ENCODE measurements around the gene SV2B. TPM values are rescaled to one million over a fixed set of nuclear protein-coding genes. Genes with fewer than 3 reads are reported as not detected.

SV2B gene
- total RNA-seq, 1 donor from 2014 or later = not detected

GRCh38 chr15:91318516-91318915 is 218.5 kb downstream of the SV2B start:
- Histone ChIP-seq H3K9me3 (ENCODE audit: insufficient read depth, low read depth, low read length) (no peaks in the 10 kb centered on the region), H3K4me3 (ENCODE audit: insufficient read depth, low read depth, low read length) (no peak overlapping the region), H2AFZ (ENCODE audit: low read depth, low read length) (no peak overlapping the region), H3K9ac (ENCODE audit: low read length) (no peak overlapping the region), H3K79me2 (ENCODE audit: insufficient read depth, low read length) (no peaks in the 10 kb centered on the region), H3K36me3 (ENCODE audit: insufficient read depth, low read length) (no peaks in the 10 kb centered on the region), H3K27me3 (ENCODE audit: insufficient read depth, low read length) (no peaks in the 10 kb centered on the region), H3K4me2 (ENCODE audit: low read length) (no peak overlapping the region), H4K20me1 (ENCODE audit: insufficient read depth, low read length) (no peaks in the 10 kb centered on the region), H3K4me1 (ENCODE audit: insufficient read depth, low read length) (no peaks in the 10 kb centered on the region), H3K27ac (ENCODE audit: low read depth, low read length) (no peak overlapping the region)
- Mint-ChIP-seq H3K27me3 (ENCODE audit: low read depth, unreplicated experiment) (peaks cover 2% of the 10 kb centered on the region), H3K36me3 (ENCODE audit: low read depth, unreplicated experiment) (no peaks in the 10 kb centered on the region), H3K4me3 (ENCODE audit: unreplicated experiment) (no peak overlapping the region), H3K4me1 (ENCODE audit: low read depth, unreplicated experiment) (no peaks in the 10 kb centered on the region), H3K27ac (ENCODE audit: unreplicated experiment) (no peak overlapping the region), H3K9me3 (ENCODE audit: unreplicated experiment) (no peaks in the 10 kb centered on the region)
- no peak for TF ChIP-seq CTCF (IDR thresholded peaks at IDR 0.05; ENCODE audit: insufficient read depth, low read depth, low read length)
- no peak for TF ChIP-seq EZH2 (IDR thresholded peaks at IDR 0.05; ENCODE audit: insufficient read depth, low read length)
- no peak for DNase-seq (ENCODE audit: low read depth)
- no peak for FAIRE-seq

- FAIRE-seq (no peak), DNase-seq (ENCODE audit: low read depth) (no peak)
- Histone ChIP-seq H3K4me1 (ENCODE audit: insufficient read depth, low read length) (no peaks in the 10 kb centered on the region), H3K4me3 (ENCODE audit: insufficient read depth, low read depth, low read length) (no peak overlapping the region), H3K9me3 (ENCODE audit: insufficient read depth, low read depth, low read length) (no peaks in the 10 kb centered on the region), H3K4me2 (ENCODE audit: low read length) (no peak overlapping the region), H3K27ac (ENCODE audit: low read depth, low read length) (no peak overlapping the region), H4K20me1 (ENCODE audit: insufficient read depth, low read length) (no peaks in the 10 kb centered on the region), H3K9ac (ENCODE audit: low read length) (no peak overlapping the region), H3K36me3 (ENCODE audit: insufficient read depth, low read length) (no peaks in the 10 kb centered on the region), H2AFZ (ENCODE audit: low read depth, low read length) (no peak overlapping the region), H3K27me3 (ENCODE audit: insufficient read depth, low read length) (no peaks in the 10 kb centered on the region), H3K79me2 (ENCODE audit: insufficient read depth, low read length) (no peaks in the 10 kb centered on the region)
- Mint-ChIP-seq H3K9me3 (ENCODE audit: unreplicated experiment) (no peaks in the 10 kb centered on the region), H3K27ac (ENCODE audit: unreplicated experiment) (no peak overlapping the region), H3K4me3 (ENCODE audit: unreplicated experiment) (no peak overlapping the region), H3K4me1 (ENCODE audit: low read depth, unreplicated experiment) (no peaks in the 10 kb centered on the region), H3K27me3 (ENCODE audit: low read depth, unreplicated experiment) (peaks cover 2% of the 10 kb centered on the region), H3K36me3 (ENCODE audit: low read depth, unreplicated experiment) (no peaks in the 10 kb centered on the region)
- TF ChIP-seq CTCF (IDR thresholded peaks at IDR 0.05; ENCODE audit: insufficient read depth, low read depth, low read length) (no peak), EZH2 (IDR thresholded peaks at IDR 0.05; ENCODE audit: insufficient read depth, low read length) (no peak)
These were observed 218.9 kb downstream of the SV2B start for GRCh38 chr15:91318931-91319330.

- no peak for FAIRE-seq
- no peak overlapping the region for H3K4me2 ChIP-seq (ENCODE audit: low read length)
These were observed 219.5 kb downstream of the SV2B start for GRCh38 chr15:91319371-91320059.

More at GRCh38 chr15:91319371-91320059, 219.5 kb downstream of the SV2B start:
- H2AFZ ChIP-seq (ENCODE audit: low read depth, low read length) = no peak overlapping the region
- no peak overlapping the region for H3K4me3 ChIP-seq (ENCODE audit: insufficient read depth, low read depth, low read length)
- H3K9me3 ChIP-seq (ENCODE audit: insufficient read depth, low read depth, low read length) = no peaks in the 10 kb centered on the region
- H4K20me1 ChIP-seq (ENCODE audit: insufficient read depth, low read length) = no peaks in the 10 kb centered on the region
- Mint-ChIP-seq H3K4me3 (ENCODE audit: unreplicated experiment) (no peak overlapping the region), H3K36me3 (ENCODE audit: low read depth, unreplicated experiment) (no peaks in the 10 kb centered on the region), H3K4me1 (ENCODE audit: low read depth, unreplicated experiment) (no peaks in the 10 kb centered on the region), H3K27me3 (ENCODE audit: low read depth, unreplicated experiment) (peaks cover 2% of the 10 kb centered on the region), H3K9me3 (ENCODE audit: unreplicated experiment) (no peaks in the 10 kb centered on the region), H3K27ac (ENCODE audit: unreplicated experiment) (no peak overlapping the region)
- TF ChIP-seq CTCF (IDR thresholded peaks at IDR 0.05; ENCODE audit: insufficient read depth, low read depth, low read length) (no peak), EZH2 (IDR thresholded peaks at IDR 0.05; ENCODE audit: insufficient read depth, low read length) (no peak)
- no peak overlapping the region for H3K9ac ChIP-seq (ENCODE audit: low read length)
- no peaks in the 10 kb centered on the region for H3K36me3 ChIP-seq (ENCODE audit: insufficient read depth, low read length)
- H3K79me2 ChIP-seq (ENCODE audit: insufficient read depth, low read length) = no peaks in the 10 kb centered on the region
- H3K27ac ChIP-seq (ENCODE audit: low read depth, low read length) = no peak overlapping the region
- H3K4me1 ChIP-seq (ENCODE audit: insufficient read depth, low read length) = no peaks in the 10 kb centered on the region
- no peak for DNase-seq (ENCODE audit: low read depth)
- no peaks in the 10 kb centered on the region for H3K27me3 ChIP-seq (ENCODE audit: insufficient read depth, low read length)

Measured in astrocyte (in vitro differentiated cells and primary cell).